Measurements from ENCODE around the gene ERBB4. TPM values are rescaled to one million over a fixed set of nuclear protein-coding genes. Genes with fewer than 3 reads are reported as not detected.
A peak's percentile ranks its signal among the peaks of the same experiment; 100 is the strongest.

The ERBB4 gene
- 0.10 TPM in 1 of 2 replicates, not detected in the other for total RNA-seq (2013; cell fraction: nucleolus; rRNA removed)
- total RNA-seq (2014; rRNA removed) (under 0.01 TPM in 1 of 2 replicates, not detected in the other), total RNA-seq (2014; rRNA removed; fragmentation: Illumina TruSeq; extraction: Trizol) (under 0.01 TPM in 2 replicates), total RNA-seq (2021) (0.03 TPM in 1 of 2 replicates, not detected in the other), polyA plus RNA-seq (2011; rRNA removed) (0.01 and 0.12 TPM in 2 replicates), polyA plus RNA-seq (2014; fragmentation: Illumina TruSeq; extraction: Trizol) (0.01 and 0.25 TPM in 2 replicates), polyA plus RNA-seq (2014; fragmentation: Nextera tagmentation; extraction: Ambion mirVana) (not detected), polyA plus RNA-seq (2014; rRNA removed) (0.03 TPM in 1 of 2 replicates, not detected in the other), polyA plus RNA-seq (2016; fragmentation: Nextera tagmentation; extraction: Ambion mirVana) (under 1 TPM in 1 of 2 experiments, not detected in 1; 0.23 TPM), polyA minus RNA-seq (2011; rRNA and poly(A)+ RNA removed) (not detected in 2 replicates), Bru-seq, nascent RNA (percentile 14 among the genes with signal in this experiment), BruChase-seq, experiment 1, labeled RNA remaining after a 6-hour chase (percentile 18 among the genes with signal in this experiment), BruChase-seq, experiment 2, labeled RNA remaining after a 2-hour chase (percentile 19 among the genes with signal in this experiment)
- polyA plus RNA-seq (2011; ENCODE audit: low read depth) = not detected
- under 0.01 and 0.02 TPM in 2 replicates for polyA plus RNA-seq (2011; cell fraction: cytosol; rRNA removed)
- 0.01 TPM in 2 replicates for polyA plus RNA-seq (2011; cell fraction: nucleus; rRNA removed)
- polyA plus RNA-seq (2012) = 0.03 TPM in 1 of 2 replicates, not detected in the other
- polyA minus RNA-seq (2011; cell fraction: cytosol; rRNA and poly(A)+ RNA removed) = not detected in 2 replicates
- polyA minus RNA-seq (2011; cell fraction: nucleus; rRNA and poly(A)+ RNA removed) = under 0.01 and 0.10 TPM in 2 replicates
- long read RNA-seq, experiment 1 = 0 reads
- long read RNA-seq, experiment 2, partial matches to known transcripts = 0 of 7 reads
- long read RNA-seq, experiment 2, other reads (novel, unspliced or antisense) = 7 of 7 reads

DNA sequence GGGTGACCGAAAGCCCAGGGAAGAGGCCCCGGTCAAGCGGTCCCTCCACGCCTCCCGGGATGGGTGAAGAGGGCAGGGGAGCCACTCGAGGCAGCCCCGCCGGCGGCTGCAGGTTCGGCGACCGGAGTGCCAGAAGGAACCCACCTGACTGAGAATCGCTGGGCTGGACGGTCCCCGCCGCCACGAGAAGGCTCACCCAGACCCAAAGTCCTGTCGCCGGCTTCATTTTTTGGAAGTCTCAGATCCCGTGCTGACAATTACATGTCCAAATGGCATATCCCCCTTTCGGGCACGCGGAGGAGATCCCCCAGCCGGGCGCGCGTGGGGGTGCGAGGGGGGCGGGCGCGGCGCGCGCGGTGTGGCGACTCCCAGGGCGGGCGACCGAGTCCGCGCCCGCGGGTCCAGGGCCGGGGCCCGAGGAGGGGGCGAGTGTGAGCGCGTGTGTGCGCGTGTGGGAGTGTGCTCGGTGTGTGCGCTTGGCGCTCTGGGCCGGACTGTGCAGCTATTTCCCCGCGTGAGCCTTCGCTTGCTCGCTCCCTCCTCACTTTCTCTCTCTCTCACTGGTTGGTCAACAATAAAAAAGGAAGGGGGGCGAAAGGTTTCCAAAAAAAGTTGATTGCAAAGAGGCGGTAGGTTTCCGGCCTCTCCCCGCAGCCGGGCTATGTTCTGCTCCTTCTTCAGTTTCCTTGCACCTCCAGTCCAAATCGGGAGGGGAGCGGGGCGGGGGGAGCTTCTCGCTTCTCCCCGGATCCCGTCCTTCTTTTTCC, at the start of gene ERBB4:
TSS of gene ERBB4 (minus strand) at position 498 of the 767 bp plus-strand sequence. CDS start at position 226, 272 bp downstream.
- SMC1A ChIA-PET (ENCODE audit: uncharacterized antibody, unreplicated experiment) = no interaction called here
- no peaks in the 10 kb centered on the region for H4K20me1 ChIP-seq (ENCODE audit: control insufficient read depth, insufficient read depth)
- FAIRE-seq = no peak
- ATAC-seq = no peak
- intact Hi-C loops (cut with micrococcal nuclease; ENCODE audit: unreplicated experiment) (no loop called here), in situ Hi-C loops (cut with MboI) (no loop called here)
- POLR2A ChIA-PET = interaction anchor here (0.7 kb wide), 1 partner anchor 9 kb away, joined by 5 read pairs; no protein-coding TSS in a partner anchor
- H3K79me2 ChIP-seq (ENCODE audit: control insufficient read depth, insufficient read depth, low read length) = no peaks in the 10 kb centered on the region
- RAD21 ChIA-PET (ENCODE audit: unreplicated experiment) = no interaction called here
- H2AFZ ChIP-seq (ENCODE audit: control insufficient read depth, low read depth, low read length) = no peak within 1 kb of the TSS
- H3K27me3 ChIP-seq (replicated peaks in 1 of 2; ENCODE audit: control insufficient read depth in 2 of 2, insufficient read depth in 2 of 2, low read length in 1 of 2) = peaks cover 17 to 18% of the 10 kb centered on the region in 2 experiments
- peak within 1 kb of the TSS; percentile 74 for H3K4me2 ChIP-seq (ENCODE audit: control insufficient read depth, insufficient read depth)
- H3K27ac ChIP-seq (ENCODE audit: control insufficient read depth, insufficient read depth) = no peak within 1 kb of the TSS
- H3K4me3 ChIP-seq = peak within 1 kb of the TSS; percentile 36; the same call in 1 of the 2 replicates
- 37% methylated on average over 61 of the region's 69 CpGs for WGBS (ENCODE audit: insufficient coverage, insufficient replicate concordance, low lambda C conversion rate, missing lambda C conversion rate)
- BruUV-seq (replicated peaks) = no TSS peak
- H3K4me1 ChIP-seq (ENCODE audit: control insufficient read depth, insufficient read depth, low read length) = no peaks in the 10 kb centered on the region
- no peaks in the 10 kb centered on the region for H3K9me3 ChIP-seq (replicated peaks; ENCODE audit: control insufficient read depth, insufficient read depth, low read length)
- TF ChIP-seq CREB1 (IDR thresholded peaks at IDR 0.05; ENCODE audit: low read depth) (no peak), SUZ12 (IDR thresholded peaks at IDR 0.05; ENCODE audit: unreplicated experiment) (peak; percentile 79)
- no peak for DNase-seq (ENCODE audit: low read depth, low spot score)
- no peak within 1 kb of the TSS for H3K9ac ChIP-seq (ENCODE audit: control insufficient read depth, insufficient read depth, low read length)
- CTCF ChIA-PET = no interaction called here
- H3K36me3 ChIP-seq (ENCODE audit: control insufficient read depth in 2 of 2, insufficient read depth in 2 of 2, low read length in 1 of 2) = no peaks in the 10 kb centered on the region
